Glomerular endothelial cell (primary cell): ENCODE measurements around the gene MMP17. TPM values are rescaled to one million over a fixed set of nuclear protein-coding genes. Genes with fewer than 3 reads are reported as not detected.
A peak's percentile ranks its signal among the peaks of the same experiment; 100 is the strongest.

Experiments used
- DNase-seq: peaks from one replicate; pipeline ENCODE4 v3.0.0-alpha.2; 2011; ENCODE audit warnings: low read depth, low spot score; ENCODE audit errors: extremely low read depth
- total RNA-seq: library from RNA; depleted of rRNA; stranded (reverse); fragments of >200 nt; gene quantifications from 2 replicates; pipeline ENCODE4 v1.2.3, GENCODE V29; 2015

The MMP17 gene
- 24.3 and 26.6 TPM in 2 replicates for total RNA-seq

DNA sequence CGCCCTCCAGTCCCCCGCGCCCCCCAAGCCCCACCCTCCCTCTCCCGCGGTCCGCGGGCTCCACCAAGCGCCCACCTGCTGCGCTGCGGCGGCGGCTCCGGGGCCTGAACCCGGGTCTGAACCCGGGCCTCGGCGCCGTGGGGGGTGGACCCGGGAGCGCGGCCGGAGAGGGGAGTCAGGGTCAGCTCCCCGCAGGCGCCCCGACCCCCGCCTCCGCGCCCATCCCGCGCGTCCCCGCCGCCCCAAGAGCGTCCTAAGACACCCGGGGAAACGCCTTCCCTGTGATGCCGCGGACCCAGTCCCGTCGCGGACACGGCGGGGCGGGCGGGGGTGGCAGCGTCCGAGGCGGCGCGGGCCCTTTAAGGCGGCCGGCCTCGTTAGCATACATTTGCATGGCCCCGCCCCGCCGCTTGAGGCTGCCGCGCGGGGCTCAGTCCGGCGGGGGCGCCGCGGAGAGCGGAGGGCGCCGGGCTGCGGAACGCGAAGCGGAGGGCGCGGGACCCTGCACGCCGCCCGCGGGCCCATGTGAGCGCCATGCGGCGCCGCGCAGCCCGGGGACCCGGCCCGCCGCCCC, at the start of gene MMP17:
Gene MMP17 (plus strand): TSS at position 433 of the 574 bp plus-strand sequence. CDS start 102 bp downstream, at position 535.
- no peak for DNase-seq

DNA sequence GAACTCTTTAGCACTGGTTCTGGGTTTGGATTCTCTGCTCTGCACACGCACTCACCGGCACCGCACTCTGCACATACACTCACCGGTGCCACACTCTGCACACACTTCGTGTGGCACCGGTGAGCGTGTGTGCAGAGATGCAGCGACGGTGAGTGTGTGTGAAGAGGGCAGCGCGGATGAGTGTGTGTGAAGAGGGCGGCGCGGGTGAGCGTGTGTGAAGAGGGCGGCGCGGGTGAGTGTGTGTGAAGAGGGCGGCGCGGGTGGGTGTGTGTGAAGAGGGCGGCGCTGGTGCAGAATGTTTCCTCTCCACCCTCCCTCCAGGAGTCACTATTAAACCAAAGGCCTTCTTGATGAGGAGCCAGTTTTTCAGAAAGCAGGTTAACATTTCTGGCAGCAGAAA, 49.2 kb upstream of the MMP17 start:
- DNase-seq: no peak

DNA sequence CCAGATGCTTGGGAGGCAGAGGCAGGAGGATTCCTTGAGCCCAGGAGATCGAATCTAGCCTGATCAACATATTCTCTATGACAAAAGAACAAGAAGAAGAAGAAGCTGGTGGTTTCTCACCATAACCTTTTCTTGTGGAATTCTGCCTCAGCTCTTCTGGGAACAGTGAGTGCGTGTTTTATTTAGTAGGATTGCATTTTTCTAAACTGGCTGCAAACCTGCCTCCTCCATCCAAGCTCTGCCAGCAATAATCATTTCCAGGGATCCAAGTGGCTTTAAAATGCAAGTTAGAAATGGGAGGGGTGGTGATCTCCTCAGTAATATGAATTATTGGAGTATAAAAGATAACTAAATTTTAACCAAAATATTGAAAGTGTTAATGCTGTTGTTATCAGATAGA, 46.1 kb upstream of the MMP17 start:
- no peak for DNase-seq

DNA sequence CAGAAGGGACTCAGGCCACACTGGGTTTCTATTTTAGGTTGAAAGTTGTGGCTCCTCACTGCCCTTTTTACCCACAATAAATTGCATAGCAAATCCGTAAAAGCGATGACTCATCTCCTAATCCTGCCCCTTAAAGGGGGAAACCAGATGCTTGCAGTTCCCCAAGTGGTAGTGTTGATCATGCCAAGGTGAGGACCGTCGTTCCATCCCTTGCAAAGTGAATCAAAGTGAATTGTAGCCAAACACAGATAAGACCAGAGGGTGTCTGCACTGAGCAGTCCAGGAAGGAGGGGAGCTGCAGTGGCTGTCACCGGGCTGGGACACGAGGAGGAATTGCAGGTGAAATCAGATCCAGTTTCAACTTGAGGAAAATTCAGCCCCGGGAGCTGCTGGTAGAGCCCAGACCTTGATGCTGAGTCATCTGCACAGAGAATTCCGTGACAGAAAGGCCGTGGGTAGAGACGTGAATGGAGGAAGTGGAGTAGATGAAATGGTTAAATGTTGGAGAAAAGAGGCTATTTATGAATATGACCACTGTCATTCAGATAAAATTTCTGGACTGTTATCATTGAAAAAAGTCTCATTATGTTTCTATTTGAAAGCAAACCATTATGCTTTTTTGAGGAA, 44.2 kb upstream of the MMP17 start:
- DNase-seq: peak; percentile 36

DNA sequence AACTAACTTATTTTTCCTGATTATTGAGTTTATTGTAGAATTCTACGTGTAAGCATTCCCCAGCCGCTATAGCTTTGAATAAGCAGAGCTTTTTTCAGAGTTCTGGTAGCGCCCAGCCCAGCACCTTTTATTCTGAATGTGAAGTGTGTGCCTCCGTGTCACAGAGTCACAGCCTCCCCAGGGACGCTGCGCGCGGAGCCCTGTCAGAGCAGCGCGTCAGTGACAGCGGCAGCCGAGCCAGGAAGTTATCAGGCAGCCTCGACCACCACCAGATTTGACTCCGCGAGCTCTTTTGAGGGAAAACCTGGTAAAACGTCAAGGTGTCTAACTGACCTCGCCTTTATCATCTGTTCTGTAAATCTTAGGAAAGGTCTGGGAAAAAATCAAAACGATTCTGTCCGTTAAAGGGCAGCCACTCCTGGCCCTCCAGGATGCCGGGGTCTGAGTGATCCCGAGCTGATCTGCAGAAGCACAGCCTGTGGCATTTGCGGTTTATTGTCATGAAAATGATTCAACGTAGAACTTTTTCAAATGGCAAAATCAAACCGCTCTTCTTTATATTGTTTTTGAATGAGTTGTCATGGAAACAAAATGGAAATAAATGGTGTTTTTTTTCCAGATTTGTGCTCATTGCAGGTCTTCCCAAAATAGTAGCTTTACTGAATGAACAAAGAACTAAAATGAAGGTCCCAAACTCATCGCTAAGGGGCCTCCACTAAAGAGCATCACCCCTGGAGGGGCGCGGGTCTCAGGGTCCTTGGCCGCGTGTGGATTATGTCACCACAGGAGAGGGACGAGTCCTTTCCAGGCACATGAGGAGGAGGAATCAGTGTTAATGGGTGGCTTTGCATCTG, 43.1 kb upstream of the MMP17 start:
- no peak for DNase-seq

DNA sequence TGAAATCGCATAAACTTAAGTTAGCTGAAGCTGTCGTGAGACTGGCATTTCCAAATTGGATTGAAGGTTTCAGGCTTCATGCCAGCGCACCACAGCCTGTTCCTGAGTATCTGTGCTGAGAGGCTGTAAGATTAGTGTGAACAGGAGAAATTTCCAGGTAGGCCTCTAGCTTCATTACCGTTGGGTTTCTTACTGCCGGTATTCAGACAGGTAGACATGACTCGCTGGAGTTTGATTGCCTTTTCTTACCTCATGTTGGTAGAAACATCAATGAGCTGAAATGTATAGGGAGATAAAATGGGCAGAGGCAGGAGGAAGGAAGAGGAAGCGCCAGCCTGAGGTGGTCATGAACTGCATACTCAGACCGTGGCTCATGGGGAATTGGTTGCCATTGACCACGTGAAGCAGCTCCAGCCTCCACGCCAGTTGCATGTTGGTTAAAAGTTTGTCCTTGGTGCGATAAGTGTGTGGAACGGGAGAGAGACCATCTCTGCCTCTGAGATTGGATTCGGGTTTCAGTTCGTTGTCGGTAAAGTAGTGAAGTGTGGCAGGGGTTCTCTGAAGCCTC, 42.3 kb upstream of the MMP17 start:
- no peak for DNase-seq

DNA sequence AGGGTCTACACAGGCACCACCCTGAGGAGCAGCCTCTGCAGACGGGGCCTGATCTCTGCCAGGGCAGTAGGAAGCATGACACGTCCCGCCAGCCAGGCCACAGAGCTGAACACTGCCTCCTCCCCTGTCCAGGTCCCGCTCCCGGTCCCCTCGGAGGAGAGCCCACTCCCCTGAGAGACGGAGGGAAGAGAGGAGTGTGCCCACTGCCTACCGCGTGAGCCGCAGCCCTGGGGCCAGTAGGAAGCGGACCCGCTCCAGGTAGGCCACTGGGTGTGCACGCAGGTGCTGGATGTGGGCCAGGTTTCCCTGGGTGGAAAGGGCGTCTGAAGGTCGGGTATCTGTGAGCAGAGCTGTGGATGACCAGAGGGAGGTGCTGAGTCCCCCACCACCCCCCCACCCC, 41.9 kb upstream of the MMP17 start:
- no peak for DNase-seq

DNA sequence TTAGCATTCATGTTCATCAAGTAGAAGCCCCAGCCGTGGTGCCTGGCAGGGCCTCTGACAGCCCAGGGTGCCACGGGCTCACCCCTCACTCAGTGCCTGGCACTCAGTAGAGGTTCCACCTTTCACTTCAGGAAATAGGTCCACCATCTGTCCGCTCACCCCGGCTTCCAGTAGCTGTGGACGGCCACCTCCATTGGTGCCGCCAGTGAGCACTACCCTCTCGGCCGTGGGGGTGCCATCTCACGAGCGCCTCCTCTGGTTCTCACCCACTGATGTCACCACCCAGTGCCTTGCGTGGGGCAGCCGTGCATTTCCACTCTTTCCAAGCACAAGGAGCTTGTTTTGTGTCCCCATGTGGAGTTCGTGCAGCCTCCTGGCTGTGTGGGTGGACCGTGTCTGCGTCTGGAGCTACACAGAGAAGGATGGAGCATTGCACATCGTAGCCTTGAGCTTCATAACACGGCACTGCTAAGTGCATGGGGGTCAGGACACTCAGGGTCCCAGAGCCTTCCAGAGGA, 41.0 kb upstream of the MMP17 start:
- no peak for DNase-seq

DNA sequence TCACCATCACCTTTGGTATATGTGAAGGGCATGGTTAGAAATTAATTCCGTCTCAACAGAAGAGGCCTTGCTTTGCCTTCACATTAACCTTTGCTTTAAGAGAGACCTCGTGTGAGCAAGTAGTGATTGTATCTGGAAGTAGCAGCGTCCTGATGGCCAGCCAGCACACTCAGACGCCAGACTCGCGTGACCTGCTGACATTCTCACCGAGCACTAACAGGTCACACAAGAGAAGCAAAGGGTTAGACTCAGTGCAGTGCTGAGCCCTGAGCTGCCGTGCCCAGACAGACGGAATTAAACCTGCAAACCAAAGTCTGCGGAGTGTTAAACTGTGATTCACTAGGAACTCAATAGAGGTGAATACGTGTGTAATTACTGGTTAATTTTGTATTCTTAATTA, 40.1 kb upstream of the MMP17 start:
- no peak for DNase-seq

DNA sequence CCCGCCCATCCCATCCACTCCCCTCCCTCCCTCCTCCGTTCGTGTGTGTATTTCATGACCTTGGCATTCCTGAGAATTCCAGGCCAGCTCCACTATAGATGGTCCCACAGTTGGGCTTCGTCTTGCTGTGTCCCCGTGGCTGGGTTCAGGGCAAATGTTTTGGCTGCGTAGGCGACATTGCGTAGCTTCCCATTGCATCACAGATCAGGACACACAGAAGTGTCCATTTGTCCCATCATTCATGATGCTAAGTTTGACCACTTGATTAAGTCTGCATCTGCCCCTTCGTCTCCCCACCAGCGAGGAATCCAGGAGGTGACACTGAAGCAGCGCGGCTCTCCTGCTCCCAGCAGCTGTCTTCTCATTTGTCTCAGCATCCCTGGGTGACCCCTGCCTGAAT, 38.6 kb upstream of the MMP17 start:
- no peak for DNase-seq

DNA sequence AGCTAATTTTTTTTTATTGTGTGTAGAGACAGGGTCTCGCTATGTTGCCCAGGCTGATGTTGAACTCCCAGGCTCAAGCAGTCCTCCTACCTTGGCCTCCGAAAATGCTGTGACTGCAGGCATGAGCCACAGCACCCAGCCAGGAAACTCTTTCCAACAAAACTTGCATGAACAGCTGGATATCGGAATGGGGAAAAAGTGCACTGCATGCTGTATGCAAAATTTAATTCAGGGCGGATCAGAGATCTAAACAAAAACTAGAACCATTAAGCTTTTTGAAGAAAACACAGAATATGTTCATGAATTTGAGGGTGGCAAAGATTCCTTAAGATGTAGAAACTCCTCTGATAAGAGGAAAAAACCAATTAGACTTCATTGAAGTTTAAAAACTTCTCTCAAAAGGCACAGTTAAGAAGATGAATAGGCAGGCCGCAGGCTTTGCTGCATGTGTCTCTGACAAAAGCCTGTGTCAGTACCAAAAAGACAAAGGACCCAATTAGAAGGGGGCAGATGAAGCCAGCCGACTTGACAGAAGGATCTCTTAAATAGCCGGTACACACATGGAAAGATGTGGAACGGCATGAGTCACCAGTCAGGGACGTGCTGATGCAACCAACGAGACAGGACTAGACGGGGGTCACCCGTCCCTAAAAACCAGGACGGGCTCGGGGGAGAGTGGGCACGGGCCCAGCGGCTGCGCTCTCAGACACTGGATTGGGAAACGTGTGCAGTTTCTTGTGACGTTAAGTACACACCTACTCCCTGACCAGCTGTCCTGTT, 34.8 kb upstream of the MMP17 start:
- DNase-seq: no peak

DNA sequence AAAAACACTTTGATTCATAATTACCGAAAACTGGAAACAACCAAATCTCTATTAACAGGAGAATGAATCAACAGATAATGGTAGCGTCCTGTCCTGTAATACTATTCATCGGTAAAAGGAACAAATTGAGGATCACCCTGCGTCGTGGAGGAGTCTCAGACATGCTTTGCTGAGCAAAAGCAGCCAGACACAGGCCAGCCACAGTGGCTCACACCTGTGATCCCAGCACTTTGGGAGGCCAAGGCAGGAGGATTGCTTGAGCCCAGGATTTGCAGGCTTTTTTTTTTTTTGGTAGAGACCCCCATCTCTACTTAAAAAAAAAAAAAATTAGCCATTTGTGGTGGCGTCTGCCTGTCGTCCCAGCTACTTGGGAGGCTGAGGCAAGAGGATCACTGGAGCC, 34.1 kb upstream of the MMP17 start:
- DNase-seq: no peak

DNA sequence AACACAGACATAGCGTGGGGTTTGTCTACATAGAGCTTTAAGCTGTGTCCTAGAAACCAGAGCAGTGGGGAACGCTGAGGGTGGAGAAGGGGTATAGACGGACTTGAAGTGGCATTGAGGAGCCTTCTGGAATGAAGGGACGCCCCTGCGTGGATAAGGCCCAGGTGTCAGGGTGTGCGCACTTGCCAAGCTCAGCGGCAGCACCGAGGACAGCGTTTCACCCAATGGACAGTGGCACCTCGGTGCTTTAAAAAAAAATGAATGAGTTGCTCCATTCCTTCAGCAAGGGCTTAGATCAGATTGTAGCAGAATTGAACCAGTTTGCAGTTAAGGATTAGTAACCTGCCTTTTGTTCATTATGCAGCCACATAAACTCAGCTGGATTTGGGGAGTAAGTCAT, 33.6 kb upstream of the MMP17 start:
- DNase-seq: no peak

DNA sequence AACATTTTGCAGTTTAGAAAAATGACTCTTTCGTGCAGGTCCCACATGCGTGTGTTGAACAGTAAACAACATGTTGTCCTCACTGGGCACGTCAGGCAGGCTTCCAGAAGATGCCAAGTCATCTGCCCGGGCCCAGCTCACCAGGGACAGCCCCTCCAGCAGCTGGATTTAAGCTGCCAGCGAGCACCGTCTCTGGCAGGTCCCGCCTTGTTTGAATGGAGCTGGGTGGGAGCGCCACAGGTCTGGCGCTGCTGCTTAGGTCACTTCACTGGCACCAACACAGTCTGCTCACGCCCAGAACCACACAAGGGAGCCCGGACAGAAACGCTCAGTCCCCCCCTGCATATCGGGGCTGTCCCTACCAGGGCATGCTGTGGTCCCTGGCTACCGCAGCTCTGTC, 33.1 kb upstream of the MMP17 start:
- DNase-seq: no peak

DNA sequence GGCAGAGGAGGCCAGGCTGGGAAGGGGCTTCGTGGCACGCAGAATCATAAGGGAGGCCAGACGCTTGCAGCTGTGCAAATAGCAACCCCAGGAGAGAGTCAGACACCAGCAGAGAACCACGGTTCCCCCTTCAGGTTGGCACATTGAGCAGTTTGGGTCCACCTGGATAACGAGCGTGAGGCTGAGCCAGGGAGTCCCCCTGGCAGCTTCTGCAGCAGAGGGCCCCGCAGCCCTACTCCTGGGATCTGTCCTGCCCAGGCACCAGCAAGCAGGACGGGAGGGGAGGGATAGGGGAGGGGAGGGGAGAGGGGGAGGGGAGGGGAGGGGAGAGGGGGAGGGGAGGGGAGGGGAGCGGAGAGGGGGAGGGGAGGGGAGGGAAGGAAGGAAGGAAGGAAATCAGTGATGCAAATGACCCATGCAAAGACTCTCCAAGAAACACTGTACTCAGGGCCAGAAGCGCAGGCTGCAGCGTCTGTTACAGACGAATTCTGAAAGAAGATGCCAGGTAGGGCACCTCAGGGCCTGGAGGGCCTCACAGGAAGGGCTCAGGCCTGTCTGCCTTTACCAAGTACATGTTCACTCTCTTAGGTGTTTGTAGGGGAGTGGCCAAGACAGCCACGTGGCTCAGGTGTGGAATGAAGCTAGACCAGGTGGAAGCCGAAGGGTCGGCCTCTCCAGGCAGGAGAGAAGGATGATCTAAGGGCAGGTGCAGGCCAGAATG, 32.3 kb upstream of the MMP17 start:
- no peak for DNase-seq

DNA sequence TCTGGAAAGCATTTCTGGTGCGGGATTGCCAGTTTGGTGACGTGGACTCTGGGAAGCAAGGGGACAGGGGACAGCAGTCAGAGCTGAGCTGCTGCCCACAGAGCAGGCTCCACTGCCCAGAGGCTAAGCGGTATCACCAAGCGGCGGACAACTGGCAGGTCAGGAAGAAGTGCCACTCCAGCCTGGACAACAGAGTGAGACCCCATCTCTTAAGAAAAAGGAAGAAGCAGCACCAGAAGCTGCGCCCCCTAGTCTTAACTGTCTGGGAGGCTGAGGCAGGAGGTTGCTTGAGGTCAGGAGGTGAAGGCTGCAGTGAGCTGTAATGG, 31.8 kb upstream of the MMP17 start:
- no peak for DNase-seq

DNA sequence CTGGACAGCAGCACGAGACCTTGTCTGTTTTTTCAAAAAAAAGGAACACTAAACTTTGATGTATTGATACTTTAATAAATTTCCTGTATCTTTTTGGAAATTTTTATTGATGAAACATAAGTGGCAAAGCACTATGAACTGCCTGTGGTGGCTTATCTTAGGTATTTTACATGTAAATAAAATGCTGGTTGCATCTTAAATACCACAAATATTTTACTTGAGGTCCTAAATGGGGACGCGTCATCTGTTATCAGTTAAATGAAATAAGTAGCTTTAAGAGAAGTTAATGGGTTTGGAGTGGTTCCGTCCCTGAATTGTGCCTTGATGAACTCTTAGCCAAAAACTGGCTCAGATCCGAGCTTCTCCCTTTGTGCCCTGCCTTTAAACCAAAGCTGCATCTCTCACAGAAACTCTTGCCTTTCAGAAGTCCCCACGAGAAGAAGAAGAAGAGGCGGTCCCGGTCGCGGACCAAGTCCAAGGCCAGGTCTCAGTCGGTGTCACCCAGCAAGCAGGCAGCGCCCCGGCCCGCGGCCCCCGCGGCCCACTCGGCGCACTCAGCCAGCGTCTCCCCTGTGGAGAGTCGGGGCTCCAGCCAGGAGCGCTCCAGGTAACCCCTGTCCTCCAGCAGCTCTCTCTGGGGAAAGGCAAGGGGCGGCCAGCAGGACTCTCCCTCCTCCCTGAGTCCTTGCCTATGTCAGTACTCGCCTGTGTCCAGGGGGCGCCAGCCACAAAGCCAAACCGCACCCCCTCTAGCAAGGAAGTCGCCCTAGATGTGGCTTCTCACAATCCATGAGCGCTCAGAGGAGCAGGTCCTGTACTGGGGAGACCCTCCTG, 31.2 kb upstream of the MMP17 start:
- no peak for DNase-seq

DNA sequence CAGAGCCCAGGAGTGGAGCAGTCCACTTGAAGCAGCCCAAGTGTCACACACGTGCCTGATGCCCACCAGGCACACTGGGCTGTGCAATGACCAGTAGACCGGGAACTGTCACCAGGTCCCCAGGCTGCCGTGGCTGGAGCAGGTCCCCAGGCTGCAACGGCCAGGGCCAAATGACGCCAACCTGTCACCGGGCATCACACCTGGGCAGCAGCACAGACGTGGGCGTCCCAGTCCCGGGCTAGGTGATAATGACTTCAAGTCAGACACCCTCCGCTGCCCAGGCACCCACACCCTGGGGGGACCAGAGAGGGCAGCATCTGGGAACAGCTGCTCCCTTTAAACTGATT, 30.6 kb upstream of the MMP17 start:
- DNase-seq: no peak

DNA sequence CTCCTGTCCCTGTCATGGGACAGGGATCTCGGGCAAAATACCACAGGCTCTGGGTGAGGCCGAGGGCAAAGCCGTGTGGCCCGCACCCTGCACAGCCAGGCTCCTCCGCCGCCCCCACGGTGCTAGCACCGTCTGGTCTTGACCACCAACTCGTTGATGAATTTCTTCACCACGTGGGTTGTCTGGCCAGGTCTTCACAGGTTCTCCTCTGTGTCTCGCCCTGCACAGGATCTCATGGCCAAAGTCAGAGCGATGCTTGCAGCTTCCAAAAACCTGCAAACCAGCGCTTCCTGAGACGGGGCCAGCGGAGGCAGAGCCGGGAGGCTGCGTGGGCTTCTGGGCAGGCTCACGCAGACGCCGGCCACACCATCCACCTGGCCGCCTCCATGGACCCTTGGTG, 29.0 kb upstream of the MMP17 start:
- DNase-seq: no peak
